Endothelial cell (in vitro differentiated cells): ENCODE data around the gene HEG1. TPM values are rescaled to one million over a fixed set of nuclear protein-coding genes. Genes with fewer than 3 reads are reported as not detected.
"Not testable (repeated sequence)": the region's sequence is repeated elsewhere in the genome, so short reads cannot be mapped to it uniquely, and the experiment has no call there.

Experiments
- DNase-seq: peaks from one replicate; pipeline ENCODE4 v3.0.0; 2021; ENCODE audit warnings: low spot score
- H3K27ac Mint-ChIP-seq: one replicate; pipeline ENCODE4 v1.8.0; 2021; ENCODE audit warnings: mixed read lengths, inconsistent platforms; ENCODE audit not compliant: unreplicated experiment
- H3K27me3 Mint-ChIP-seq: one replicate; pipeline ENCODE4 v1.8.0; 2021; ENCODE audit warnings: mild to moderate bottlenecking, moderate library complexity, mixed read lengths, inconsistent platforms; ENCODE audit not compliant: unreplicated experiment
- H3K36me3 Mint-ChIP-seq: one replicate; pipeline ENCODE4 v1.8.0; 2021; ENCODE audit warnings: mild to moderate bottlenecking, low read depth, mixed read lengths, inconsistent platforms; ENCODE audit not compliant: unreplicated experiment
- H3K4me1 Mint-ChIP-seq: one replicate; pipeline ENCODE4 v1.8.0; 2021; ENCODE audit warnings: mild to moderate bottlenecking, mixed read lengths, inconsistent platforms; ENCODE audit not compliant: unreplicated experiment
- H3K4me3 Mint-ChIP-seq: one replicate; pipeline ENCODE4 v1.8.0; 2021; ENCODE audit warnings: mild to moderate bottlenecking, mixed read lengths, inconsistent platforms; ENCODE audit not compliant: unreplicated experiment
- H3K9me3 Mint-ChIP-seq: one replicate; pipeline ENCODE4 v1.8.0; 2021; ENCODE audit warnings: mixed read lengths, inconsistent platforms; ENCODE audit not compliant: unreplicated experiment
- CTCF ChIP-seq: fragments of 200-600 bp; sonication (generic); IDR thresholded peaks from one replicate; pipeline ENCODE4 v1.5.0; 2021; ENCODE audit warnings: antibody characterized with exemption; ENCODE audit not compliant: unreplicated experiment
- total RNA-seq: library from RNA; stranded (reverse); fragmentation: NEBNext Ultra II Directional; extraction: Animal tissue kit (Norgen Biotek cat#: 25700); gene quantifications from one replicate; pipeline ENCODE4 v1.2.1, GENCODE V29; 2021; ENCODE audit not compliant: unreplicated experiment

HEG1 gene
- total RNA-seq, 1 donor from 2014 or later, result 17.1 TPM

DNA sequence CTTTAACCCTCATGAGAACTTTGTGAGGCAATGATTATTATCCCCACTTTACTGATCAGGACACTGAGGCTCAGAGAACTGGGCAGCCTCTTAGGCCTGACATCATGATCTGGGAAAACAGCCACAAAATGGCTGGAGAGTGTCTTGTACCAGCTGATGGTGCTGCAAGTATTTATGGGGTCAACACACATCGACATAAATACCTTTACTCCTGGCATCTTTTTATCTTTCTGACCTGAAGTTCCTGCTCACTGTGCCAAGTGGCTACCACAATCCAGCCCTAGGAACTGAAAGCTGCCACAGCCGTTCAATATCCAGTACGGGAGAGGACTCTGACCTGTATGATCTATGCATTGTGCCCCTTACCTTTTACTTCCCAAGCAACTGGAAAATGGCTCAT, 92.0 kb downstream of the HEG1 start:
- Mint-ChIP-seq H3K4me3 (no peak overlapping the region), H3K4me1 (peaks cover 2% of the 10 kb centered on the region), H3K27me3 (no peaks in the 10 kb centered on the region), H3K36me3 (no peaks in the 10 kb centered on the region), H3K9me3 (no peaks in the 10 kb centered on the region), H3K27ac (no peak overlapping the region)
- no peak for TF ChIP-seq CTCF
- DNase-seq, result no peak

DNA sequence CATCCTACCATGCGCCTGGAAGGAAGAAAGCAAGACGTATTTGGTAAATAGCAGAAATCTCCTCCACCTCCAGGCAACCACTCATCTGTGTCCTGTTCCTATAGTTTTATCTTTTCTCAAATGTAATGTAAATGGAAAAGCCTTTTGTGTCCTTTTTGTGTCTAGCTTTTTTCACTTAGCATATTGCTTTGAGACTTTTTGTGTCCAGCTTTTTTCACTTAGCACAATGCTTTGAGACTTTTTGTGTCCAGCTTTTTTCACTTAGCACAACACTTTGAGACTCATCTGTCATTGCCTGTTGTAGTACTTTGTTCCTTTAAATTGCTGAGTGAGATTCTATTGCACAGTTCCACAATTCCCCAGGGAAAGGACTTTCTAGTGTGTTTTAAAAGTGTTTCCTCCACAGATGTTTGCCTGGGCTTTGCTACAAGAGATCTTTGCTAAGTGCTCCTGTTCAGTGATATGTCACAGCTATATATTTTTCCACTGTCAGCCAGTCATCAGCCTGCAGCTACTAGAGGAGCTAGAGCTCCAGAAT, 93.3 kb downstream of the HEG1 start:
- no peak for TF ChIP-seq CTCF
- H3K27ac Mint-ChIP-seq, result no peak overlapping the region
- H3K27me3 Mint-ChIP-seq, result no peaks in the 10 kb centered on the region
- H3K4me3 Mint-ChIP-seq, result no peak overlapping the region
- H3K36me3 Mint-ChIP-seq, result no peaks in the 10 kb centered on the region
- H3K9me3 Mint-ChIP-seq, result no peaks in the 10 kb centered on the region
- no peak for DNase-seq
- peaks cover 2% of the 10 kb centered on the region for H3K4me1 Mint-ChIP-seq

- TF ChIP-seq CTCF, result no peak
- Mint-ChIP-seq H3K4me3 (no peak overlapping the region), H3K27ac (no peak overlapping the region), H3K9me3 (no peaks in the 10 kb centered on the region), H3K4me1 (peaks cover 2% of the 10 kb centered on the region), H3K27me3 (no peaks in the 10 kb centered on the region), H3K36me3 (no peaks in the 10 kb centered on the region)
- no peak for DNase-seq
Measured at GRCh38 chr3:124960698-124961097, 95.1 kb downstream of the HEG1 start.

DNA sequence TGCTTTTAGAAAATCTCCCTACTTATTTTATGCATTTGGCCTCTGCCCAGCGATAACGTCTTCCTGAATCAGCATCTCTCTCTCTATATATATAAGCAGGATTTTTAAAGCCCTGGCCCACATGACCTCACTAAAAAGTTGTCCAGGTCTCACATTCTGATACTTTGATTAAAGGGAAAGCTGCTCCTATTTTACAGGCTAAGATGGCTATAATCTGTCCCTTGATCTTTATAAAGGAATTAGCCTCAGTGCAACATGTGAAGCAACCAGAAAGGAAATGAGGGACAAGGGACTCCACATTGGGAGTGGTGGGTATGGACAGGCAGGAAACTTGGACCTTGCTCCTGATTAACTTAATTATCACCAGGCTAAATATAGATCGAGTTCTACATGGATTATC, 95.7 kb downstream of the HEG1 start:
- H3K4me3 Mint-ChIP-seq, result no peak overlapping the region
- peaks cover 2% of the 10 kb centered on the region for H3K4me1 Mint-ChIP-seq
- no peaks in the 10 kb centered on the region for H3K9me3 Mint-ChIP-seq
- H3K36me3 Mint-ChIP-seq, result no peaks in the 10 kb centered on the region
- no peak for TF ChIP-seq CTCF
- H3K27ac Mint-ChIP-seq, result no peak overlapping the region
- no peak for DNase-seq
- H3K27me3 Mint-ChIP-seq, result no peaks in the 10 kb centered on the region

DNA sequence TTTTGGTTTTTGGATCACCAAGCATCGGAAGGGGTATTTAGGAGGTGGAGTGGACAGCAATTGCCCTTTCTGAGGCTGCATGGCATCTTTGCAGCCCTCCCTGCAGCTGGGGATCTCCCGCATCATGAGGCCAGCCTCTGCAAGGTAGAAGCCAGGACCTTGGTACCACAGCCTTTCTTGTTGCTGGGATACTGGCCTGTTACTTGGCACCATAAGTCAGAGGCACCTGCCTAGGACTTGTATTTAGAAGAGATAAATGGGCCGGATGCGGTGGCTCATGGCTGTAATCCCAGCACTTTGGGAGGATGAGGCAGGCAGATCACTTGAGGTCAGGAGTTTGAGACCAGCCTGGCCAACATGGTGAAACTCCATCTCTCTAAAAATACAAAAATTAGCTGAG, 97.8 kb downstream of the HEG1 start:
- H3K4me1 Mint-ChIP-seq, H3K27ac Mint-ChIP-seq, H3K36me3 Mint-ChIP-seq, H3K9me3 Mint-ChIP-seq, H3K27me3 Mint-ChIP-seq, DNase-seq, H3K4me3 Mint-ChIP-seq: not testable (repeated sequence)
